Endothelial cell of umbilical vein (primary cell): ENCODE results near the gene TIMM50.

Source experiments
- CTCF ChIP-seq, 2 donors: IDR thresholded peaks; 1 replicate in 1 of 2; 2 replicates in 1 of 2; pipeline ENCODE4 v1.5.1; 2011; ENCODE audit warnings: low read length in 2 of 2, mild to moderate bottlenecking in 2 of 2, moderate library complexity in 2 of 2, control low read depth in 1 of 2, inconsistent platforms in 1 of 2, low read depth in 1 of 2; ENCODE audit not compliant: insufficient read depth in 1 of 2; ENCODE audit errors: extremely low read depth in 1 of 2
- FOS ChIP-seq: IDR thresholded peaks from 2 replicates; pipeline ENCODE4 v1.6.1; 2011; ENCODE audit warnings: mild to moderate bottlenecking, low read length, moderate library complexity, borderline replicate concordance; ENCODE audit not compliant: insufficient read depth
- POLR2A ChIP-seq: IDR thresholded peaks from 2 replicates; pipeline ENCODE4 v1.6.1; 2012; ENCODE audit warnings: low read depth, mild to moderate bottlenecking, control low read depth, low read length

- TF ChIP-seq POLR2A (no peak), CTCF (IDR thresholded peaks at IDR 0.05; ENCODE audit: extremely low read depth in 1 of 2, insufficient read depth in 1 of 2, low read depth in 1 of 2, low read length in 2 of 2) (no peak), FOS (no peak)
These were observed 38.3 kb downstream of the TIMM50 start for GRCh38 chr19:39518975-39519374.
